NCI-H1092 treated with DMSO at 0.1 percent for 48 hours (cell line): ENCODE results near the gene MON2.
A peak's percentile ranks its signal among the peaks of the same experiment; 100 is the strongest.

ENCODE experiments used
- DNase-seq: peaks from one replicate; lab custom pipeline; 2025; lab: John Stamatoyannopoulos, UW

The MON2 gene

DNA sequence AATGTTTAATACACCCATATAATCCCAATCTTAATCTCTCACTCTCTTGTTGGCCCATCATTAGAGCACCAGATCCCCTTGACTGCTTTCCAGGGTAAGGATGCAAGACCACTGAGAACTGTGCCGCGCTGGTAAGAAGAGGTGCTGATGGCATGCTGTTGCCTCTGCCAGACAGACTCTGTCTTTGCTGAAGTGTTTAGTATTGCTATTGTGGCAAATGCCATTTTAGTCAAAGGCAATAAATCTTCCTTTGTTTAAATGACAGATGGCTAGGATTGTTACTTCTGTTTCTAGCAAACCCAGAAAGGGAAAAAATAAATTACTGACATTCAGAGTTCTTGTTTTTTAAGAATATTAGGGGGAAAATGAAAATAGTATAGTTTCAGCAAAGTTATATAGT lies 152.3 kb downstream of the MON2 start:
- no peak for DNase-seq

DNA sequence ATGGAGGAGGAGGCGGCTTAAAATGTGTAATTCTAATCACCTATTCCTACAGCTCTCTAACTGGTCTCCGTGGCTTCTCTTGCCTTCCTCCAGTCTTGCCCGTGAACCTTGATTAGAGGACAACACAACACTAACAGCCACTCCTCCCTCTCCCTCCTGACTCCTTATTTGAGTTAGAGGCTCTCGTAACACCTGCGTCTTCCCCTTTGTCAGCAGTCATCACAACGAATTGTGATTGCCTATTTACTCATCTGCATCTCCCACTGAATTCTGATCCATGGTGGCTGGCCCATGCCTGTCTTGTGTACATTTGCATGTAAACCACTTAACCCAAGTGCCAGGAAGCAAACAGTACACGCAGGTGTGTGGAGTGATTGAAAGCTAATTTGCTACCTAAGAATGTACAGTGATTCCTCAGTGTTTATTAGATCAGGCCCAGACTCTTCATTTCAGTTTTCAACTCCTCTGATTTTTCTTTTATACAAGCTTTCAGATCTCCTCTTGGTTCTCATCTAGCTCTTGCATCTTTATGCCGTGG lies 154.5 kb downstream of the MON2 start:
- DNase-seq = peak; percentile 45

DNA sequence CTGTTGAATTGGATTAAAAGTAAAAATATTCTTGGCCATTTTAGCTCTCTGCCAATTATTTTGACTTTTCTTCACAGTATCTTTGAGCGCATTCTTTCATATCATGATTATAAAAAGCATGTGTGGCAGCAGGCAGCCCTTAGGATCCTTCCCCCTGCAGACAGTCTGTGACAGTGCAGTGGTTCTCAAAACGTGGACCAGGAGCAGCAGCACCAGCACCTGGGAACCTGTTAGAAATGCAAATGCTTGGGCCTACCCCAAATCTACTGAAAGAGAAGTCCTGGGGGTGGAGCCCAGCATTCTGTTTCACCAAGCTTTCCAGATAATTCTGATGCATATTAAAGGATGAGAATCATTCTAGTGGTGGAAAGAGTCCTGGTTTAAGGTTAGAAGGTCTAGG lies 155.6 kb downstream of the MON2 start:
- no peak for DNase-seq

DNA sequence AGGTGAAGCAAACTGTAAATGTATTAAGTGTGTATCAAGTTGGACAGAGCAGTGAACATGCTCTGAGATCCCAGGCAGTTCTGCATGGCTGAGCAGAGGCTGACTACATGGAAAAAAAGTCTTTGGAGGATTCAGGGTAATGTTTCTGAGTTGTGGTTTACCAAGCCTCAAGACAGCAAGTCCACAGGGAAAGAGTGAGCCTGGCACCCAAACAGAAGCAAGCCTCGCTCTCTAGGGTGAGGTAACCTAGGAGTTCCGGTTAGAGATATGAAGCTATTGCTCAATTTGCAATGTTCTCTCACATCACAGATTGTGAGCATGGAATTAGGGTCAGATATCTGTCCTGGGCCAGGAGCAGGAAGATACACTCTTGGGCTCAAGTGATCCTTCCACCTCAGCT lies 158.6 kb downstream of the MON2 start:
- no peak for DNase-seq

DNA sequence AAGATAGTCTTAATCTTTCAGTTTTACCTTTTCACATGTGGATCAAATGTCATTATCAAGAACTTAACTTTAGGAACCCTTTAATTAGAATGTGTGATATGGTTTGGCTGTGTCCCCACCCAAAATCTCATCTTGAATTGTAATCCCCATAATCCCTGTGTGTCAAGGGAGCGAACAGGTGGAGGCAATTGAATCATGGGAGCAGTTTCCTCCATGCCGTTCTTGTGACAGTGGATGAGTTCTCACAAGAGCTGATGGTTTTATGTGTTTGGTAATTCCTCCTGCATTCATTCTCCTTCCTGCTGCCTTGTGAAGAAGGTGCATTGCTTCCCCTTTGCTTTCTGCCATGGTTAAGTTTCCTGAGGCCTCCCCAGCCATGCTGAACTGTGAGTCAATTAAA lies 160.6 kb downstream of the MON2 start:
- no peak for DNase-seq

DNA sequence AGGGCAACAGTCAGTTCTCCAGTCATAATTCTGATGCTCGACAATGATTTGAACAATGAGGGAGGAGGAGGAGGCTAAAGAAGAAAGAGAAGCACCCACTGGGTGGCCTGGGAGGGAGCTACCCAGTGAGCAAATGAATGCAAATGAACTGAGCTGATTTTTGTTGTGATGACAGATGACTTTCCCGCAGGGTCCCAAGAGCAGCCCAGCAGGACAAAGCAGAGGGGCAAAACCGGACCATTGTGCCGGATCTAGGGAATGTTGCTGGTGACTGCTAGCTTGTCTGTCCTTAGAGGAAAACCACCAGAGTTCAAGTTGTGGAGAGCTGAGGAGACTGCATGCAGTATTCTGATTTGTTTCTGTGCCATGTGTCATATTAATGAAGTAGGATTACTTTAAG lies 162.8 kb downstream of the MON2 start:
- DNase-seq = no peak

DNA sequence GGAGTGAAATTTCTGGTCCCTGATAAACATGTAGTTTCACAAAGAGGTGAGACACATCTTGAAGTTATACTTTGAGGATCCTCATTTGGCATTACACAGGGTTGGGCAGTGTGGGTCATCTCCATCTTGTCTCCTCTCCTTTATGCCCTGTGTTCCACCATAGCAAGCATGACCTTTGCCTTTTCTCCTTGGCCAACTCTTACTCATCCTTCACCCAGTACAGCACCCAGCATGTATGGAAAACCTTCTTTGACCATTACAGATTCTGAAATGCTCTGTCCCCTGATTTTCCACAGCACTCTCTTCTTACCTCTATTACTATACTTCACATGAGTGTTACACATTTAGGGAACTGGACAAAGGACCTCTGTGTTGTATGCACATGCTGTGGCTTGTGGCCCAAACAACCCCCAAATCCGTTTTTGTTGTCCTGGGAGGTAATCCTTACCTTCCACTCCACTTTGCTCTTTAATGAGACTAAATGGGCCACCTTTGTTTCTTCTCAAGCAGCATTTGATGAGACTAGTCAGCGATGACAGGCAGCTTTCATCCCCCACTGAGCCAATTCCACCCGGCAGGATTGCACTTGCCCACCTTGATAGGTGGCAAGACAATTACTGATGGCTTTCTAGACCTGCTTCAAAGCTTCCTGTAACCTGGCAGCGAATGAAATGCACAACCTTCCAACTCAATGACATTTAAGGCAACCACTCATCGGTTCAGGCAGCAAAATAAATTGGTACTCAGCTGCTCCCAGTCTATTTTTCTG lies 163.5 kb downstream of the MON2 start:
- no peak for DNase-seq

DNA sequence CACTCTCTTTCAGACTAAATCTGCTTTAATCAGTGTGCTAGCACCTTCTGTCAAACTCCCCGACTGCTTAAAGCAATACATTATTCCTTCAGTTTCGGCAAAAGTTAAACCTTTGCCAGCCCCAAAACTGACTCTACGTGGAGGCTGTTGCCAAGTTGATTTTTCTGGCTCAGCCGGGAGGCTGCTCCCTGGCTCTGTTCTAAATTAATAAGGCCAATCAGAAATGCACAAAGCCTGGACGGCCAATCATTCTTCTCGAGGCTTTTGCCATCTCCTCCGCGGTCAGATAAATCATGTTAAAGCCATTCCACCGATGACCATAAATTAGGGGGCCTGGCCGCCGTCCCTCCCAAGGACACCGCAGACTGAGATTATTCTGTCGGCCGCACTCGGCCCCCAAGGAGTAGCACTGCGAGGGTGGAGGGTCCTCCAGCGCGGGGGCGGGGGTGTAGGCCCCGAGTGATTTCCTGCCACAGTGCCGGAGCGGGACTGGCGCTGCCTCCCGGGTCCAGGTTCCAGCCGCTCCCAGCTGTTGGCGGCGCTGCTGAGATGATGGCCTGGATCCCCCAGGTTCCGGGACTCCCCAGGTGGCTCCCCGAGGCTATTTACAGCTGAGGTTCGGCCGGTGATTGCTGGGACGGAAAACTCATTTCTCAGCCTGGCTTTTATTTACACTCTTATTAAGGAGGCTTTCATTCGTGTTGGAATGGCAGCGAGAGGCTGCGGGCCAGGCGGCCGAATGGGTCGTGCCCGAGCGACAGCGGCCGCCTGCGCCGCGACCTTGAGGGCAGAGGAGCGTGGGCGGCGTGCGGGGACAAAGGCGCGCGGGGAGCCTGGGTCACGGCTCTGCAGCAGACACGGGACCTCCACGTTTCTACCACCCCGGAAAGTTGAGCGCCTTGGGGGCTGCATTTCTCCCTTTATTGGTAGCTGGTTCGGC lies 165.1 kb downstream of the MON2 start:
- DNase-seq = peak; percentile 9

DNA sequence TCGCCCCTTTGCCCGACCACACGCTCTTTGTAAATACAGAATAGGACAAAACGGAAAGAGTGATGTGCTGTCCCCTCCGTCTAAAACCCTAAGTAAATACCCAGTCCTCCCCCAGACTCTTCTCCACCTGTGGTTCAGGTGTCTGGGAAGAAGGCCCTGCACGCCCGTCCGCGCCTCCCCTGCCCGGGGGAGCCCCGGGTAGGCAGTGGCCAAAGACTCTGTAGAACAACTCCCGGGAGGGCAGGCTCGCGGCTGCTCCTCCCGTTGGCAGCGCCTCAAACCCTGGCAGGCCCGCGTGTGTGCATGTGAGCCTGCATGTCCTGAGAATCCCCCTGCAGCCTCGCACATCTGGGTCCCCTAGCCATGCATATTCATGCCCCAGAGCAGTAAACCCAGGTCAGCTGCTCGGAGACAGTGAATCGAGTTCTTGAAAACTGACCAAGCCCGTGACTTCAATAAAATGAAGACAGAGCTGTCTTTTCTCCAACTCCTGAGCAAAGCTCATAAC lies 165.8 kb downstream of the MON2 start:
- DNase-seq = peak; percentile 4

DNA sequence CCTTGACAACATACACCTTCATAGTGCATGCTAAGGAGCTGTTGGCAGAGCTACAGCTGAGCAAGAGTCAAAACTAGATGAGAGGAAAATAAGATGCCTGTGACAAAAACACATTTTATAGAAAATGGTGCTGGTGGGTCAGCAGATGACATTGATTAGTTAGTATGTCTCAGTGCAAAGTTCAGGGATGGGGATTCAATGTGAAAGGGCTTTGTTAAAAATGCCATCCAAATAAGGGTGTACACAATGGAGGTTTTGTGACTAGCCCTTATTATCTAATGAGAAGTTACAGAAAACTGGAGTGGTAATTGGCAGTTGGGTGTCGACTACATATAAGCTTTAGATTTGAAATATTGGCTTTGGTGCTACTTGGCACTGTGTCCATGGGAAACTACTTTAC lies 169.0 kb downstream of the MON2 start:
- DNase-seq = no peak

DNA sequence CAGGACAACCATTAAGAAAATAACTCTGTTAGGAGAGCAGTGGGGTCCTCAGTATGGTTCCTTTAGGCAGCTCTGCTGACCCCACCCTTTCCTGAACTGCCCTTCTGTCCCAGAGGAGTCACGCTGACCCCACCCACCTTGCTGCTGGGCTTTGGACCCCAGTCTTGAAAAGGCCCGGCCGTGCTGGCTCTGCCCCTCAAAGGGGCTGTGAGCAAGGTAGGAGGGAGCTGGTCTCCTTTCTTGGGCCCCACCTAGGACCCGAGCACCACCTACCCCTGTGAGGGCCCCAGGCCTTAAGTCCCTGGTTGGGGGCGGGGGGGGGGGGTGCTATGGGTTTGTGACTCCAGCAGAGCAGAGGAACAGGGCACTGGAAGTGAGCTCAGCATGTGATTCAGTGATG lies 171.1 kb downstream of the MON2 start:
- no peak for DNase-seq

DNA sequence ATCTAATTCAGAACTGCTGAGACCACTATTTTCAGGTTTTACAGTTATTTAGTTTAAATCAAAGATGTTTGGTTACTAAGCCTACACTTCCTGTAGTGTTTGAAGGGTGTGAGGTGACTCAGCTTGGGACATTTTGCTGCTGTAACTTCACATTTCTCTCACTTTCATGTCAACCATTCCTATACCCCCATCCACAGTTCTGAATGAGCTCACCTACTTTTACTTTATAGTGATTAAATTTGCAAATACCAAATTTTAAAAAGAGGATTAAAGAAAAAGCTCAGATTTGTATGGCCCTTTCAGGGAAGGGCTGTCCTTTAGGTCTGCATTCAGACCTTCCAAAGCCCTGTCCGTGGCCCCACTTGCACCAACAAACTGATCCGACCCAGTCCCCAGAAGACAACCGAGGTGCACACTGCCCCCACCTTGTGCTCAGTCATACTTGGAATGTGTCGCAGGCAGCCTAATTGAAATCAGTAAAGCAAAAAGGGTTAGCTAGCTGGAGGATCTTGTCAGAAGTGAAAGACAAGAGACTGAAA lies 174.4 kb downstream of the MON2 start:
- no peak for DNase-seq

DNA sequence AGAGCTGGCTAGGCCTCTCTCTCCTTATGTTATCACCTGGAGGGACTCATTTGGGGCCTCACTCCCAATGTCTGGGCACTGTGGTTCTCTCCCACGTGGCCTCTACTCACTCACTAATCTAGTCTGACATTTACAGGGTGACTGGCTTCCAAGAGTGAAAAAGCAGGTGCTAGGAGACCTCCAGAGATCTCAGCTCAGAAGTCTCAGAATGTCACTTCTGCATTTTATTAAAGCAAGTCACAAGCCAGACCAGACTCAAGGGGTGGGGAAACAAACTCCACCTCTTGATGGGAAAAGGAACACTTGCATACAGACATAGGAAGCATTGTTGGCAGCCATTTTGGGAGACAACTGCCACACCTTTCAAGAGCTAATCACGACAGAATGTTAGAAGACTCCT lies 175.9 kb downstream of the MON2 start:
- DNase-seq = no peak

DNA sequence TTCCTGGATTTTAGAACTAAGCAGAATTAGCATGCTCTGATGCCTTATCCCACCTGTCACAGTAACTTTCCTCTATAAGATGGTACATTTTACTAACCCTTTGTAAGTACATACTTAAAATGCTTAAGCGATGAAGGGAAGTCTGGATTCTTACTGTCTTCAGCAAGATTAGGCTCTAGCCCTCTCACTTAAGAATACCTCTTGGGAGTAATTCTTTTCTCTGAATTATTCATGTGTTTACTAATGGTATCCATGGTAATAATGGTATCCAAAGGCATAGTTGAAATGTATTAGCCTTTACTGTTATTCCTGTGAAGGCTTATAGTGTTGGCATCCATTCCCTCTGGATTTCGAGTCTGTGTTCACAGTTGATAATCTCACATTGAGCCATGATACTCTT lies 176.9 kb downstream of the MON2 start:
- no peak for DNase-seq

DNA sequence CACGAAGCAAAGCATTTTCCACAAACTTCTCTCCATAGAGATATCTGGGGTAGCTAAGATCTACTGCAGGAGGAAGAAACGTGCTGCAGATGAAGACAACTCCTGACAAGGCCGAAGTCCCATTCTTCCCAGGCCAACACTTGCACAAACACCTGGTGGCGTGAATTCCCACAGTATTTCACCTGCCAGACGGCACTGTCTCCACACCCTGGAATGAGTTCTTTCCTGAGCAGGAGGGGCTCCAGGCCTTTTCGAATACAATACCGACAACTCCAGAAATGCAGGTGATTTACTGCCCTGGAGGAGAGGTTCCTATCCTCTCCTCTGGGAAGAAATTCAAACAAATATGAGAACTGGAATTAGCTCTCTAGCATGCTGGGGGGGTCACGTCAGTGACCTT lies 179.9 kb downstream of the MON2 start:
- no peak for DNase-seq

DNA sequence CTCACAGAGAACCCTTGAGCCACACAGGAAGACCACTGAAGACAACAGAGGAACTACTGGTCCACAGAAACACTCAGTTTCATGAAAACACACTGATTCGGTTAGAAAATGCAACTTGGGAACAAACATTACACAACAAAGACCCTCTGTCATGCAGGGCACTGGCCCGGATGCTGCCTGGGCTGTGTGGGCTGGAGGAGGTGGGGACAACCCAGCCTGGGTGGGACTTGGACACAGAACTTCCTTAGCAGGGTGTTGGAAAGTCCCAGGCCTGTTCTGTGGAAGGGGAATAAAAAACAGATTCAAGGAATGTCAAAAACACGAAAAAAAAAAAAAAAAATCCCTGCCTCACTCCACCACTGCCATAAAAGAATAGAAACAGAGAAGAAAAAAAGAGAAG lies 181.0 kb downstream of the MON2 start:
- no peak for DNase-seq

DNA sequence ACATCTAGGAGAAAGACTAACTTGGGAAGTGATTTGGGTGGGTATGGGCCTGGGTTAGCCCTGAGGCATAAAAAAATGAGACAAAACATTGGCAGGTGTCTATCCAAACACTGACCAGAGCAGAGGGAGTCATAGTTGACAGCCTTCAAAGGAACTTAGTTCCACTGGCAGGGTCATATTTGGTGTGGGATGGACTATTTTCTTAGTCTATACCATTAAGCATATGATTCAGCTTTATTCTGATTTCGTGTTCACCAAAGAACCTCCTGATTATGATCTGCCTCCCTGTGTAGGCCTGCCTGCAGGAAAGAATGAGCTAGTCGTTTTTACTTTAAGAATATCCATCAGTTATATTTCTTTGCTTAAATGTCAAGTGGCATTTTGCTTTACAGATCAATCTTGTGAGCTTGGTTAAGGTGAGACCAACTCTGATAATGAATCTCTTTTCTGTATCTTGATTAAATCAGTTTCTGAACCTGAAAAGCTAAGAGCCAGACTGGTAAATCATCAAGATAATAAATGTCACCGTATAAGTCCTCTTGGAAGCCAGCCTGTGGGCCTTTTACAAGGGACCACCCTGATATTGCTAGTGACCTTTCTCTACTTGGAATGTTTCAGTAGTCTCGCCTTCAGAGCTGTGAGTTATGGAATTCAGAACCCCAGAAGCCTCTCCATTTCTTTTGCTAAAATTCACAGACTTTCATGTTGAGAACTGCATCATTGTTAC lies 182.9 kb downstream of the MON2 start:
- DNase-seq = no peak
